HG03064 (cell line): ENCODE measurements around the gene NPEPPS.

Source experiments
- ATAC-seq: cut with Tn5 transposase; IDR thresholded peaks from one replicate; pipeline ENCODE4 v1.9.1; 2021; ENCODE audit warnings: low read depth; ENCODE audit not compliant: unreplicated experiment

NPEPPS gene

GRCh38 chr17:47660064-47660492 lies 129.2 kb downstream of the NPEPPS start:
- peak; percentile 66 for ATAC-seq

- no peak for ATAC-seq
These were observed 133.2 kb downstream of the NPEPPS start for GRCh38 chr17:47663912-47664623.

GRCh38 chr17:47664624-47664941 lies 133.7 kb downstream of the NPEPPS start:
- ATAC-seq, result no peak

GRCh38 chr17:47665655-47666054 lies 134.7 kb downstream of the NPEPPS start:
- no peak for ATAC-seq

- no peak for ATAC-seq
These were observed 138.2 kb downstream of the NPEPPS start for GRCh38 chr17:47669081-47669480.

- no peak for ATAC-seq
These were observed 139.2 kb downstream of the NPEPPS start for GRCh38 chr17:47670064-47670463.
